ENCODE results near the gene ZDHHC8. TPM values are rescaled to one million over a fixed set of nuclear protein-coding genes. Genes with fewer than 3 reads are reported as not detected.

The ZDHHC8 gene
- total RNA-seq, 2 donors from 2014 or later, result 82.2 to 82.3 TPM

GRCh38 chr22:20114506-20115475 lies 16.8 kb upstream of the ZDHHC8 start:
- no peaks in the 10 kb centered on the region for H3K9me3 Mint-ChIP-seq
- Histone ChIP-seq H3K9me3 (ENCODE audit: control insufficient read depth, low read length) (no peaks in the 10 kb centered on the region), H3K9ac (ENCODE audit: extremely low read depth, low read length, poor library complexity, severe bottlenecking) (no peak overlapping the region), H3K36me3 (ENCODE audit: control insufficient read depth, insufficient read depth, low read length) (peaks cover 47% of the 10 kb centered on the region), H3K4me3 (ENCODE audit: low read length) (no peak overlapping the region), H3K27ac (ENCODE audit: low read depth, low read length) (no peak overlapping the region), H3K4me1 (ENCODE audit: control insufficient read depth, insufficient read depth, low read length) (peaks cover 7% of the 10 kb centered on the region), H3K27me3 (ENCODE audit: control insufficient read depth, insufficient read depth, low read length, poor library complexity, severe bottlenecking) (no peaks in the 10 kb centered on the region)
- H3K4me1 Mint-ChIP-seq, result peaks cover 5% of the 10 kb centered on the region
- WGBS, 2 experiments (ENCODE audit: insufficient coverage in 1 of 2, insufficient read length in 1 of 2), result 93 to 94% methylated on average over 24 to 36 of the region's 36 CpGs
- no peak for TF ChIP-seq CTCF (conservative IDR thresholded peaks at IDR 0.05)
- DNase-seq, result no peak
- H3K27me3 Mint-ChIP-seq (ENCODE audit: insufficient read depth), result no peaks in the 10 kb centered on the region
- H3K36me3 Mint-ChIP-seq (ENCODE audit: low read depth), result peaks cover 35% of the 10 kb centered on the region
- peak overlapping the region; percentile 89 for H3K4me3 Mint-ChIP-seq
- H3K27ac Mint-ChIP-seq, result peak overlapping the region; percentile 72

DNA sequence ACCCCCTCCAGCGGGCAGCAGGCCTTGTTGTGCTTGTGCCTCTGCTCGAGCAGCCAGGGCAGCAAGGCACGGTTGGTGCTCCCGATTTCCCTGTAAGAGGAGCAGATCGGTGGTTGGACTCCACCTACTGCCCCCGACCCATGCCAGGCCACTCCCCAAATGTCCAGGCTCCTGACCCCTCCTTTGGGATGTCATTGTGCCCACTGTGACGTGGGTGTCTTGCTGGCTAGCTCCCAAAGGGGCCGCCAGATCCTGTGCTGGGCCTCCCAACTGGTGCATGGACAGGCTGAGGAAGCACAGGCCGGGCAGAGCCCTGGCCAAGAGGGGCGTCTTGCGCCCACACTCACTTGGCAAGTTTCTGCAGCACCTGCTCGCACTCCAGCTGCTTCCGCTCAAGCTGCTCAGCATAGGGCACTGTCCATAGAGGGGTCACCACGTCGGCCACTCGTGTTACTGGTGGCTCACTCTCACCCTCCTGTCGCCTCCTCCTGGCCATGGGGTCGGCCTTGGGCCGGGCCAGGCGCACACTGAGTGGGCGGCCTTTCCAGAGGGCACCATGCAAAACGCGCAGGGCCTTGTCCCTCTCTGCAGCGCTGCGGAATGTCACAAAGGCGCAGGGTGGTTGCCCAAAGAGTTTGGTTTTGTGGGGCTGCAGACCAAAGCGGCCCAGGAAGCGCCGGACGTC lies 15.8 kb upstream of the ZDHHC8 start, which contains the start of gene RANBP1:
TSS of gene RANBP1 (plus strand) at position 414 of the 685 bp plus-strand sequence. CDS start at position 495, 81 bp downstream.
- Mint-ChIP-seq H3K4me1 (peaks cover 5% of the 10 kb centered on the region), H3K27me3 (ENCODE audit: insufficient read depth) (no peaks in the 10 kb centered on the region), H3K36me3 (ENCODE audit: low read depth) (peaks cover 38% of the 10 kb centered on the region), H3K27ac (peak within 1 kb of the TSS; percentile 94), H3K9me3 (no peaks in the 10 kb centered on the region), H3K4me3 (peak within 1 kb of the TSS; percentile 89)
- WGBS, 2 experiments (ENCODE audit: insufficient coverage in 1 of 2, insufficient read length in 1 of 2), result 90 to 91% methylated on average over 30 of the region's 30 CpGs
- Histone ChIP-seq H3K4me1 (ENCODE audit: control insufficient read depth, insufficient read depth, low read length) (peaks cover 7% of the 10 kb centered on the region), H3K9me3 (ENCODE audit: control insufficient read depth, low read length) (no peaks in the 10 kb centered on the region), H3K4me3 (ENCODE audit: low read length) (peak within 1 kb of the TSS; percentile 88), H3K27me3 (ENCODE audit: control insufficient read depth, insufficient read depth, low read length, poor library complexity, severe bottlenecking) (no peaks in the 10 kb centered on the region), H3K27ac (ENCODE audit: low read depth, low read length) (peak within 1 kb of the TSS; percentile 88), H3K9ac (ENCODE audit: extremely low read depth, low read length, poor library complexity, severe bottlenecking) (peak within 1 kb of the TSS; percentile 86), H3K36me3 (ENCODE audit: control insufficient read depth, insufficient read depth, low read length) (peaks cover 47% of the 10 kb centered on the region)
- TF ChIP-seq CTCF (conservative IDR thresholded peaks at IDR 0.05), result no peak
- DNase-seq, result no peak

- Mint-ChIP-seq H3K27ac (peak overlapping the region; percentile 94), H3K9me3 (no peaks in the 10 kb centered on the region), H3K36me3 (ENCODE audit: low read depth) (peaks cover 37% of the 10 kb centered on the region), H3K27me3 (ENCODE audit: insufficient read depth) (no peaks in the 10 kb centered on the region), H3K4me1 (peaks cover 5% of the 10 kb centered on the region), H3K4me3 (peak overlapping the region; percentile 89)
- Histone ChIP-seq H3K4me1 (ENCODE audit: control insufficient read depth, insufficient read depth, low read length) (peaks cover 7% of the 10 kb centered on the region), H3K9me3 (ENCODE audit: control insufficient read depth, low read length) (no peaks in the 10 kb centered on the region), H3K27ac (ENCODE audit: low read depth, low read length) (peak overlapping the region; percentile 88), H3K9ac (ENCODE audit: extremely low read depth, low read length, poor library complexity, severe bottlenecking) (peak overlapping the region; percentile 86), H3K4me3 (ENCODE audit: low read length) (peak overlapping the region; percentile 88), H3K27me3 (ENCODE audit: control insufficient read depth, insufficient read depth, low read length, poor library complexity, severe bottlenecking) (no peaks in the 10 kb centered on the region), H3K36me3 (ENCODE audit: control insufficient read depth, insufficient read depth, low read length) (peaks cover 51% of the 10 kb centered on the region)
- WGBS, 2 experiments (ENCODE audit: insufficient coverage in 1 of 2, insufficient read length in 1 of 2), result 19 to 71% methylated on average over 3 to 27 of the region's 27 CpGs
- DNase-seq, result no peak
- TF ChIP-seq CTCF (conservative IDR thresholded peaks at IDR 0.05), result no peak
Measured at GRCh38 chr22:20116376-20116950, 15.1 kb upstream of the ZDHHC8 start.
